Stimulated activated CD4-positive, alpha-beta T cell treated with anti-CD3 and anti-CD28 coated beads, TNF-alpha, amount 100 ng/mL, for 24 hours (primary cell): Measurements from ENCODE around the gene BANP.
"Not testable (repeated sequence)": the region's sequence is repeated elsewhere in the genome, so short reads cannot be mapped to it uniquely, and the experiment has no call there.

Experiments used
- DNase-seq, 3 experiments: peaks; one replicate each; pipeline ENCODE4 v3.0.0-alpha.2; 2020; ENCODE audit warnings: low read depth in 3 of 3

The BANP gene

DNA sequence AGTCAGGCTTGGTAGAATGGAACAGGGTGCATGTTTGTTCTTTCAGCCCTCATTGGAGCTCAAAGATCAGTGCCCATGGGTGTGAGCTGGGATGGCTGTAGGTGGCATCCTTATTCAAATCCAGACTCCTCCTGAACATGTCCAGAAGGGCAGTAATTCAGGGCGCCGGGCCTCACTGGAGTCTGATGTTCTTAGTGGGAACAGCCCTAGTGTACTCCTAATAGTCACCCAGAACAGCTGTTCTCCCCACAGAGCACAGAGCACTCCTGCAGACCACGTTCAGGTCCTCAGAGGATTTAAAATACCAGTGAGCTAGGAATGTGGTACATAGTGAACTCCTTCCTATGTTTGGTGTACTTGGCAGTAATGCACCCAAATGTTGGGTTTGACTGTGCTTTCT is 96.2 kb downstream of the BANP start:
- DNase-seq: no peak

DNA sequence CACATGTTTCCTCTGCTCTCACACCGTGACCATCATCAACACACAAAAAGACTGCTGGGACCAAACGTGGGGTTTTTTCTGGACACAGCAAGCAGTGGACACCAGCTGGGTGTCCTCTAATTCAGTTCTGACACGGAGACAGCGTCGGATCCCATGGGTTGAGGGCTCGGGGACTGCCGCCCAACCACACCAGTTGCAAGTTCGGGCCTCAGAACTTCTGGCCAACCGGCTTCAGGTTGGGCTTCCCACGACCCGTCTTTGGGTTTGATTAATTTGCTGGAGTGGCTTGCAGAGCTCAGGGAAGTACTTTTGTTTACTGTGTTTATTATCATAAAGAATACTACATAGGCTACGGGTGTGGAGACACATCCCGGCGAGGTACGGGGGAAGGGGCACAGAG is 97.8 kb downstream of the BANP start:
- DNase-seq: no peak

DNA sequence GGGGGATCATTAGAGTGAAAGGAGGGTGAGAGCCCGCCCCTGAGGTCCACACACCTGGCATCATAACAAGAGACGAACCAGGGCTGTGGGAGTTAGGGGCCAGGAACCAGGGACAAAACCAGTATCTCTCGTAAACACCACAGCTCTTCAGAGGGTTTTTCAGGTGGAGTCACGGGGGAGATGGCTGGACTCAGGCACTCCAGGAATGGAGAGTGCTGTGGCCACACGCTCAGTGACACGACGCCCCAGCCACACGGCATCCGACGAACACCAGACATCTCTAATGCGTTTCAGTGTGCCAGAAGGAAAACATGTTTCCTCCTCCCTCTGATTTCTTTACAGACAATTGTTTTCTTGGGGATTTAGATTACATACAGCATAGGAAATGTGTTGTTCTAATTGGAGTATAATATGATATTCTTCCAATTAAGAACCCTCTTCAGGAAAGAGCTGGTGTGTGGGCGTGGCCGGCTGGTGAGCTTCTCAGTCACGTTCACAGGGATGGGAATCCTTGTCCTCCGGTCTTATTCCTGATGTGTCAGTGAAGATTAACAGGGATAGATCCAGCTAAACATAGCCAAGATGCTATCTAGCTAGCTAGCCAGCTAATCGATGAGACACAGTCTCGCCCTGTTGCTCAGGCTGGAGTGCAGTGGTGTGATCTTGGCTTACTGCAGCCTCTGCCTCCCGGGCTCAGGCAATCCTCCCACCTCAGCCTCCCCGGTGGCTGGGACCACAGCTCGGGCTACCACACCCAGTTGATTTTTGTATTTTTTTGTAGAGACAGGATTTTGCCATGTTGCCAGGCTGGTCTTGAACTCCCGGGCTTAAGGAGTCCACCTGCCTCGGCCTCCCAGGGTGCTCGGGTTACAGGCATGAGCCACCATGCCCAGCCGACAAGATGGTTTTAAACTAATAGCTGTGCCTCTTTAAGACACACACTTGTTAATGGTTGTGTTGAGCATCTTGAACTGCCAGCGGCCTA is 98.6 kb downstream of the BANP start:
- DNase-seq: no peak

DNA sequence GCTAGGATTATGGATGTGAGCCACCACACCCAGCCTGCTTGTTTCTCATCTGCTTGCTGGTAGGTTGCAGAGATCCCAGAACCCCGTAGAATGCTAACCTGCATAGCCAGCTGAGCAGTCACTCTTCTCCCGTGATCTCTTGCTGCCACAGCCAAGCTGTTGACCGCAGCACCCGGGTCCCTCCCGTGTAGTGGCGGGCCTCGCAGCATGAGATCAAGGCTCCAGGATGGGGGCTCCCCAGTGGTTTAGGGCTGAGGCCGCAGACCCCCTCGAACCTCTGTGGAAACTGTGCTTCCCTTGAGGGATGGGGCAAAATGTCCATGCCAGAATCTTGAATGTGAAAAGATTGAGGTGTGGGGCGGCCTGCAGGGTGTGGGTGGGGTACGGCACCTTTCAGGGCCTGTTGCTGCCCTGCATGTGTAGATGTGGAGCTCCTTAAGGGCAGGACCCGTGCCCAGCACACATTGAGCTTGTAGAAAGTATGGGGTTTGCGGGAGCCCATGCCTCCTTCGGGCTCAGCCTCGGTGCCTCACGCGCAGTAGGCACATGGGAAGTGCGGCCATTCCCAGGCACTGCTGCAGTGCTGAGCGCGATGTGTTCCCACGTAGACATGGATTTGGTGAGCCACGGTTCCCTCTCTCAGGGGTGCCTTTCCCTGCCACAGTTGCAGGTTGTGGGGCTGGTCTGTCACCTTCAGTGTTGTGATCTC is 99.9 kb downstream of the BANP start:
- no peak for DNase-seq

DNA sequence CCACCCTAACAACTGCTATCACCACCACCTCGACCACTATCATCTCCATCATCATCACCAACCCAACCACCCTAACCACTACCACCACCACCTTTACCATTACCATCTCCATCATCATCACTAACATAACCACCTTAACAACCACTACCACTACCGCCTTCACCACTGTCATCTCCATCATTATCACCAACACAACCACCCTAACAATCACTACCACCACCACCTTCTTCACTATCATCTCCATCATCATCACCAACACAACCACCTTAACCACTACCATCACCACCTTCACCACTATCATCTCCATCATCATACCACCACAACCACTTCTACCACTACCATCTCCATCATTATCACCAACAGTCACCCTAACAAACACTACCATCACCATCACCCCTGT is 101.4 kb downstream of the BANP start:
- DNase-seq: no peak

DNA sequence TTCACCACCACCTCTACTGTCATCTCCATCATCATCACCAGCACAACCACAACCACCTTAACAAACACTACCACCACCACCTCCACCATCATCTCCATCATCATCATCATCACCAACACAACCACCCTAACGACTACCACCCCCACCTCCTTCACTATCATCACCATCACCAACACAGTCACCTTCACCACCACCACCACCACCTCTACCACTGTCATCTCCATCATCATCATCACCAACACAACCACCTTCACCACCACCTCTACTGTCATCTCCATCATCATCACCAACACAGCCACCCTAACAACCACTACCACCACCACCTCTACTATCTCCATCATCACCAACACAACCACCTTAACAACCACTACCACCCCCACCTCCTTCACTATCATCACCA is 102.2 kb downstream of the BANP start:
- DNase-seq: not testable (repeated sequence)

DNA sequence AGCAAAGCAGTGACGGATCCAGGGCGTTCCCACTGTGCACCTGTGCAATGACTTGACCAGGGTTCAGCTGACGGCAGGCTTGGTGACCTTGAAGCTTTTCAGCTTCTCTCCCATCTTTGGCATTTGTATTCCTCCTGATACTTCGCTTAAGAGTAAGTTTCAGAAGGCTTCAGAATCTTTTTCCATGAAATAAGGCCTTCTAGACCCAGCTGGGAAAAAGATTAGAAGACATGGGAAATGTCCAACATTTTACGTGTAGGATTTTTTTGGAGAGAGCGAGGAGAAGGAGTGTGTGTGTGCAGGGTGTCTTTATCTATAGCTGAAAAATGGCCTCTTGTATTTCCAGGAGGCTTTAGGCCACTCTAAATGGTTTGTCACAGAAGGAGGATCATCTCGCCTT is 104.1 kb downstream of the BANP start:
- no peak for DNase-seq

DNA sequence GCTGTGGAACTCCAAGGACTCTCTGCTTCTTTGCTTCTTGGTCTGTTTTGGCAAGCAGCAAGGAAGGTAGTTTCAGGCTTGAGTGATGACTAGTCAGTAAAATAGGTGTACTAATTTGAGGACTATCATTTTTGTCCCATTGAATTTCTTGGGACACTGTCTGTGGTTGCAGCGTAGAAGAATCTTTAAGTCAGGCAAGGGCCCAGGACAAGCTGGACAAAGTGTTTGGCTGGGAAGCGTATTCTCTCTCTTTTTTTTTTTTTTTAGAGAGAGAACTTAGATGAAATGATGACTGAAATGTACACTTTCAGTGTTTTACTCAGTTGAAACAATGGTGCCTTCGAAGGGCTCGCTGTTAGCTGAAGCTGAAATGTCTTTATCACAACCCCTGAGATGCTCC is 105.0 kb downstream of the BANP start:
- no peak for DNase-seq

DNA sequence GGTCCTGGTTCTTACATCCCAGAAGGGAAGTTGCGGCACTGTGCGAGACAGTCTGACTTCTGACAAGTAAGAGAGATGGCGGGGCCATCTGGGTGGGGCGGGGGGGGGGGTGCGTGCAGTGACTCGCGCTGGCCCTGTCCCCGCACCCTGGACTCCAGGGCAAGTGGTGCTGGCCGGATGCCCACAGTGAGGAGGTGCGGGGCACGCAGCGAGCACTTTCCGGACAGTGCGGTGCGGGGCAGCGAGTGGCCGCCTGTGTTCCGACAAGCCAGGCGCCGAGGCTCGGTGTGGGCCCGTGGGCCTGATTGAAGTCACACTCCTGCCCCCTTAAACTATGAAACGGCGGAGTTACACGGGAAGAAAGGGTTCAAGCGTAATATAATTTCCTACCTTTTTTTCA is 106.4 kb downstream of the BANP start:
- DNase-seq: no peak

DNA sequence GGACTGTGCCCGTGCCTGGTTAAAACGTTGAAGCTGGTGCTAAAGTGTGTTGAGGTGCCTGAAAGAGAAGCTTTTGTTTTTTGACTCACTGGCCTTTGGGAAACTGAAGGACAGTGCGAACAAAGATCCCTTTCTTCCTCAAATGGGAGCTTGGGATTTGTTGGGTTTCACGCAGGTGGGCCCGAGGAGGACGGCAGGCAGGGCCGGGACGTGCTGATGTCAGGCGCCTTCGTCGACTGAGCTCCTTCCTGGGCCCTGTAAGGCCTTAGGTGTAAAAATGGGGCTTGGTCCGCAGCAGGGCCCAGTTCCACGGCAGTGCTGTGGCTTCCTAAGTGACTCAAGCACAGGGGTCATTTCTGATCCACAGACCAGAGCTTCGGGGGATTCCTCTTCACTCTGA is 106.9 kb downstream of the BANP start:
- no peak for DNase-seq

DNA sequence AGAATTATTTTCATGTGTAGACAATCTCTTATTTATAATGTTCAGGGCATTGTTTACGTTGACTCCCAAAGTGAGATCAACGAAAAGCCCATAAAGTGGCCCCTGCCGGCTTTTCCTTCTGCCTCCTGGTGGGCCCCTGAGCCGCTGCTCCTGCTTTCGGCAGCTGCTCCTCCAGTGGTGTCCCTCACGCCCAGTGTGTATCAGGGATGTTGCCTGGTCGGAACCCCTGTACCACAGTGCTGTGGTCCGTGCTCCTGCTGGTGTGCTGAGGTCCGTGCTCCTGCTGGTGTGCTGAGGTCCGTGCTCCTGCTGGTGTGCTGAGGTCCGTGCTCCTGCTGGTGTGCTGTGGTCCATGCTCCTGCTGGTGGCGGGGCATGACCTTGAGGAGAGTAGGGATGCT is 107.6 kb downstream of the BANP start:
- DNase-seq: no peak

DNA sequence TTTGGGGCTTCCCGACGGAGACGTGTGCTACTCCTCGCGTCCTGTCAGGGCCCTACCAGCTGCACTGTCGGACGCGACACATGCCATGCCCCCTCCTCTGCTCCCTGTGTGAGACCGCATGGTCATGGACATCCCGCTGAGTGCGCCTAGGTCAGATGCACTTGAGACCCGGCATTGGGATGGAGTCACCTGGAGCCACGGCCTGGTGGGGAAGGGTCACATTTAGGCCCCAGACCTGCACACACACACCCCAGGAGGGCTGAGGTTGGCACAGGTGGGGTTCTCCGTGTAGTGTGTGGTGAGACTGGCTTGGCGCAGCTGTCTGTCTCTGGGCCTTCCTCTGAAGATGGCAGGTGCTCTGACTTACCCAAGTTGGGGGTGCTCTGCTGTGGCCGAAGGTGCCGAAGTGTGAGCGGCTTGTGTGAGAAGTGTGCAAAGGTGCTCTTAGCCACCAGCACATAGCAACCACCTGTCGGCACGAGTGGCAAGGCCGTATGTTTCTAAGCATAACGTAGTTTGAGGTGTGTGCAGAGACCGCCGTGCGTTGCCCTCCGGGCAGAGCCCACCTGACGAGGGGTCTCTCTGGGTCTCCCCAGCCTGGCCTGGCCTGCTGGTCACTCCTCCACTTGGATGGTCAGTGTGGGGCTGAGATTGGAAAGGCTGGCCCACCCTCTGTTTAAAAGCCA is 108.6 kb downstream of the BANP start:
- DNase-seq: no peak

DNA sequence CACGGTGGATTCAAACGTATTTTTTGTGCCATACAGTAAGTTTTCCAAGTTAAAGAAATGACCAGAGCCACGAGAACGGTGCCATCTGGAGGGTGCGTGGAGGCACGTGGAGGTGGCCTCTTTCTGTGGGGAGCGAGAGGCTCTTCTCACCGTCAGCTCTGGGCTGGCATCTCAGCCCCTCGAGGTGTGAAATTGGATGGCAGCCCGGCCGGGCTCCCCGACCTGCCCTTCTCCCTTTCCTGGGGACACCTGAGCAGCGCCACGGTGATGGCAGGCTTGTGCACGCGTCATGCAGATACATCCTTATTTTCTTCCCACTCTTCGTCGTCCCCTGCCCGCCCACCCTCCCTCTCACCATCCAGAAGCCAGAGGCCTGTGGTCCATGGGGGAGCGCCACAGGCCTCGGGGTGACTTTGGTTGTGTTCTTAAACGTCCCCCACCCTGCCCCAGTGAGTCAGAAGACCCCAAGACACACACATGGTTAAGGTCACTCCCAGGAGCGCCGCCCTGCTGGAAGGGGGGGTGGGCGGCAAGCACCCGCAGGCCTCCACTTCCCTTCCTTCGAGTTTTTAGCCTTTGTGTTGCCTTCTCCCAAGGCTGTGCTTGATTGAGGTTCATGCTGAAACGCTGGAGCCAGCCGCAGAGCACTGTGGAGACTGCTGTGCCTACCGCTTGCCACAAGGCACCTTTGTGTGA is 109.4 kb downstream of the BANP start:
- no peak for DNase-seq

DNA sequence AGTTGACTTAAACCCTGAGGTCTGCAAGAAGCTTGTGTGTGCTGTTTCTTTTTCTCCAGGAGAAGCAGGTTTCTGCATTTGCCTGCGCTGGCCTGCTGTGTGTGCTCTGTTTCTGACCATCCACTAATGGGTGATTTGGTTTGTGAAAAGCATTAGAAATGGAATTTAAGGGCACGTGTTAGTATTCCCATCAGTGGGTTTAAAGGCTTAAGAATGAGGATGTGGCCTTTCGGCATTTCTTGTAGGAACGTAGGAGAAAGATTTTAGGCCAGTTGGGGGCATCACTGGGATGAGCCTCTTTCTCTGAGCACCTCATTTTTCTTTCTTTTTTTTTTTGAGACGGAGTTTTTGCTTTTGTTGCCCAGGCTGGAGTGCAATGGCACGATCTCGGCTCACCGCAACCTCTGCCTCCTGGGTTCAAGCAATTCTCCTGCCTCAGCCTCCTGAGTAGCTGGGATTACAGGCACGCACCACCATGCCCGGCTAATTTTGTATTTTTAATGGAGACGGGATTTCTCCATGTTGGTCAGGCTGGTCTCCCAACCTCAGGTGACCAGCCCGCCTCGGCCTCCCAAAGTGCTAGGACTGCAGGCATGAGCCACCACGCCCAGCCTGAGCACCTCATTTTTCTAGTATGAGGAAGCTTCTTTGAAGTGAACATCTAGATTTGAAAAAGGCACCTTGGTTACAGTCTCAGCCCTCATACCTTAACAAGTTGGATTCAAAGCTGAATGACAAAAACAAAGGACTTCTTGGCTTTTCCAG is 110.3 kb downstream of the BANP start:
- no peak for DNase-seq

DNA sequence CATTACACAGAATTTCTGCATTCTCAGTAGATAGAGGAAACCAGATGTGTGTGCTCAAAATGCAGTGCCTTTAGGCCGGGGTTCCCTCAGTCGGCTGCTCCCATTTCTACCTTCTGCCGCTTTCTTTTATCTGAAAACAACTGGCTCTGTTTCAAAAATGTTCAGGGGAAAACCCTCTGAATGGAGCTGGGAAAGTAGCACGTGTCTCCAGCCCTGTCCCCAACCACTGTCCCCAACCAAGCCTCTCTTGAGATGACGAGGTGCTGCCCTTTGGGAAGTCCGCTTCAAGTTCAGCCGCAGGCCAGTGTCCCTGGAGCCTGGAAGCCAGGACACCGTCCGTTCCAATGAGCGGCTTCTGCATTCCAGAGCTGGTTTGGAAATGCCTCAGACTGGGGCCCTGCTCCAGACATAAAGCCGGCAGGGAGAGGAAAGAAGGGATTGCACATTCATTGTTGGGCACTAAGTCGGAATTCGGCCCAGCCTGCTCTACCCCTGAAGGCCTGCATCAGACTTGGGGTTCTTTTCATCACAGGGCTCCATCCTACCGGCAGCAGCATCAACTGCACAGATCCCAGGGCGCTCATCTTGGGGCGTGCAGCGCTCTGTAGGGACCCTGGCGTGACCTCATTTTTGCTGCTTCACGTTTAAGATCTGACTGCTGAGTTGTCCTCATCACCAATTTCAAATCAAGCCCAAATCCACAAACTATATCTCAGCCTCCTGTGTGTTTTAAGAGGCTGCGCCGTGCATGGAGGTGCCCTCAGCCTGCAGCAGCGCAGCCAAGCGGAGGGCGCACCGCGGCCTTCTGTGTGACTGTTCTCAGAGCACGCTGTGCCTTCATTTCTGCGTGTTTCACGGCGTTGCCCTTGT is 111.3 kb downstream of the BANP start:
- DNase-seq: no peak

DNA sequence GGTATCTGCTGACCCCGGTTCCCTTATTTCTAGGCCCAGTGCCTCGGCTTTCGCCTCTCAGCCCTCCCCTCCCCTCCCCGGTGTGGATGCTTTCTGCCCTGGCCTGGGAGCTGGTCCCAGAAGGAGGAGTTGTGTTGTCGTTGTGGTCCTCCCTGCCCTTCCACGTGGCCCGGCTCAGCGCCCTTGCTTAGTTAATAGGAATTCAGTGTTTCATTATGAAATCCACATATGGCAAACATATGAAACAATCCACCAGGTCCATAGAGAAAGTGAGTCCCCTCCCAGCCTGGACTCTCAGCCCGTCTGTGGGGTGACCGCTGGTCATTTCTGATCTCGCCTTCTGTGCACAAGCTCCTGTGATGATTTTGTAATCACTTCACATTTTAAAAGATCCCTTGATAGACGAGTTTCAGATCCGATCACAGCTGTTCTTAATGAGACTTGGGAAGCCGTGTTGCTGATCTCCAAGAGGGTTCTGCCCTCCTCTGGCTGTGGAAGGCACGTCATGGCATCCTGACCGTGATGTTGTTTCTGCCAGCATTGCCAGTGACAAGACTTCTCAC is 112.1 kb downstream of the BANP start:
- no peak for DNase-seq

DNA sequence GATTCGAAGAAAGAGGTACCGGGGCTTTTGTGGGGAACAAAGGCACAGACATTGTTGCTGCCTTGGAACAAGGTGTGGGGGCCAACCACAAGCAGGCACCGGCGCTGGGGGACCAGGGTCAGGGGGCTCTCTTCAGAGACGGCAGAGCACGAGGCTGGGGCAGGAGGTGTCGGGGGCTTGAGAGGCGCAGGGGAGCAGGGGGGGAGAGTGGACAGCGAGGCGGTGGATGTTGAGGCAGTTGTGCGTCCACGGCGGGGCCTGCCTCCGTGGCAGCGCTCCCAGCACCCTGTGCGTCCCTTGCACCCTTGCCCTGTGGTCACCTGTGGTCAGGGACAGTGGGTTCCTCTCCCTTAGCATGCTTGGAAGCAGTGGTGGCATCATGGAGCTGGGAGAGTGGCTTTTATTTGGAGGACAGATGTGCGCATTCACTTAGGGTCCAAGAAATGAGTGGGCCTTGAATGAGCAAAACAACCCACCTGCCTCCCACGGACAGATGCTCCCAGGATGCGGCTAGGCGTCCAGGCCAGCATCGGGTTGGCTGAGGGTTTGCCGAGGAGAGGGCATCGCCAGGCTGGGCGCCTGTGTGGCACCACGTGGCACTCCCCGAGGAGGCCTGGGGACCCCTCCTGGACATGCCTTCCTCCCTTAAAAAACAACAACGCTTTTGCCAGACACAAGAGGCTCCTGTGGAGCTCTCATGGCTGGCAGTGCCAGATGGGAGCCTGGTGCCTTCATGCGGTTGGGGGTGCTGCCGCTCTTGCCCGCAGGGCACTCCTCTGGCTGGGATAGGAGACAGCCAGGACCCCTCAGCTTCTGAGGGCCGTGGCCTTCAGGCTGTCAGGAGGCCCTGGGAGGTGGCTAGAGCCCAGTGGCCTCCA is 113.0 kb downstream of the BANP start:
- no peak for DNase-seq

DNA sequence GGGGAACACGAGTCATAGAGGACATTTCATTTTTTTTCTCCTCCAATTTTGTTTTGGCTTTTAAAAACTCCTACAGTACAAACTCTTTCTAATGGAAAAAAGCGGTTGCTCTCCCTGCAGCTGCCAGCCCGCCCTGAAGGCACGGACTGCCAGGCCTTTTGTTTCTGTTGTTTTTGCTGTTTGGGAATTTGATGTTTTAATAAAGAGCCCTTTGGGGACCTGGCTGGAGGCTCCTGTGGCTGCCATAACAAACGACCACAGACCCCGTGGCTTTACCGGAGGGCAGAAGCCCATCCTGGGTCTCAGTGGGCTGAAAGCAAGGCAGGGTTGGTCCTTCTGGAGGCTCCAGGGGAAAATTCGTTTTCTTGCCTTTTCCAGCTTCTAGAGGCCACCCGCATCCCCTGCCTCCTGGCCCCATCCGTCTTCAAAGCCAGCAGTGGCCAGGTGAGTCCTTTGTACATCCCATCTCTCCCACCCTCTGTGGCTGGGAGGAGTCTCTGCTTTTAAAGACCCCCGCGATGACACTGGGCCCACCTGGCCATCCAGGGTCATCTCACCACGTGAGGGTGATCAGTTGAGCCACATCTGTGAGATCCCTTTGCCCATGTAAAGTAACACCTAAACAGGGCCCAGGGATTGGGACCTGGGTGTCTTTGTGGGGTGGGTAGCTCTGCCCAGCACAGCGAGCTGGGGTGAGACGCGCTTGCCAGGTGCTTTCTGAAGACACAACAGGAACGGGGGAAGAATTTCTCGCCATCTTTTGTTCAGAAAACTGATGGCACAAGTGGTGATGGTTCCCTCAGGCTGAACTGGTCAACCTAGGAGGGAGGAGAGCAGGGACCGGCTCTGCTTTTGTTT is 113.9 kb downstream of the BANP start:
- DNase-seq: no peak
